HFF-Myc (cell line): ENCODE results near the gene CEP162.
"Not testable (repeated sequence)": the region's sequence is repeated elsewhere in the genome, so short reads cannot be mapped to it uniquely, and the experiment has no call there.

Experiments
- DNase-seq: peaks from one replicate; pipeline ENCODE4 v3.0.0-alpha.2; 2011; ENCODE audit warnings: low read depth; ENCODE audit errors: extremely low read depth
- H3K4me3 ChIP-seq: replicated peaks from 2 replicates; pipeline ENCODE4 v1.5.1; 2011; ENCODE audit warnings: low read depth, mild to moderate bottlenecking, control low read depth, low read length
- TF ChIP-seq, protein P1 (sequence below): IDR thresholded peaks from 2 replicates; pipeline ENCODE4 v1.5.1; 2012; ENCODE audit warnings: mild to moderate bottlenecking, low read depth, low read length, control low read depth; ENCODE audit errors: missing control alignments

CEP162 gene

DNA sequence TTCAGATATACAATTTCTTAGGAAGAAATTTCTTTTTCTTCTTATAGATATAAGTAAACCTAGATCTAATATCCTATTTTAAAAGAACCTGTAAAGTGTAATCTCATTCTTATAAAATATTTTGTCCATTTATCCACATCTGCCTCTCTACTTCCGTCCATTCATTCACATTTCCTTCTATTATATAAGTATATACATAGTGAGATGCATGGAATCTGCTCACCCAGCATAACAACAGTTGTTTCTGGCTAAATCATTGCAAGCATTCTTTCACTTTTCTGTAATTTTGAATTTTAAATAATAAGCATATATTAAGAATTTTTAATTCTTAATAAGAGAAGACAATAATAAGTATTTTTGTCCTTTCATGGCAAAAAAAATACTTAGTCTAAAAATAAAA lies 45.4 kb downstream of the CEP162 start:
- TF ChIP-seq, protein P1, sequence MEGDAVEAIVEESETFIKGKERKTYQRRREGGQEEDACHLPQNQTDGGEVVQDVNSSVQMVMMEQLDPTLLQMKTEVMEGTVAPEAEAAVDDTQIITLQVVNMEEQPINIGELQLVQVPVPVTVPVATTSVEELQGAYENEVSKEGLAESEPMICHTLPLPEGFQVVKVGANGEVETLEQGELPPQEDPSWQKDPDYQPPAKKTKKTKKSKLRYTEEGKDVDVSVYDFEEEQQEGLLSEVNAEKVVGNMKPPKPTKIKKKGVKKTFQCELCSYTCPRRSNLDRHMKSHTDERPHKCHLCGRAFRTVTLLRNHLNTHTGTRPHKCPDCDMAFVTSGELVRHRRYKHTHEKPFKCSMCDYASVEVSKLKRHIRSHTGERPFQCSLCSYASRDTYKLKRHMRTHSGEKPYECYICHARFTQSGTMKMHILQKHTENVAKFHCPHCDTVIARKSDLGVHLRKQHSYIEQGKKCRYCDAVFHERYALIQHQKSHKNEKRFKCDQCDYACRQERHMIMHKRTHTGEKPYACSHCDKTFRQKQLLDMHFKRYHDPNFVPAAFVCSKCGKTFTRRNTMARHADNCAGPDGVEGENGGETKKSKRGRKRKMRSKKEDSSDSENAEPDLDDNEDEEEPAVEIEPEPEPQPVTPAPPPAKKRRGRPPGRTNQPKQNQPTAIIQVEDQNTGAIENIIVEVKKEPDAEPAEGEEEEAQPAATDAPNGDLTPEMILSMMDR: no peak
- no peak for DNase-seq
- no peak overlapping the region for H3K4me3 ChIP-seq

DNA sequence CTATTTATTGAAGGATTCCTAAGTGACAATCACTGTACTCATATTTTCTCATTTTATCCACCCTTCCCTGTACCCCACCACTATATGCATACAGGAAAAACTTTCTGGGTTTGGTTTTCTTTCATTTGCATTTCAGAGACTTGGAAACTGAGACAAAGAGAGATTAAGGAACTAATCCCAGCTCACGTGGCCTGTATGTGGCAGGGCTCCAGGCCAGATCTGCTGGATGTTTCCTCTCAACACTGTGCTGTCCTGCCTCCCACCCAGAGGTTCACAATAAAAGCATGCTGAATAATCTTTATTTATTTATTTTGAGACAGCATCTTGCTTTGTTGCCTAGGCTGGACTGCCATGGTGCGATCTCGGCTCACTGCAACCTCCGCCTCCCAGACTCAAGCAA lies 50.2 kb downstream of the CEP162 start:
- TF ChIP-seq, protein P1: no peak
- DNase-seq: no peak
- H3K4me3 ChIP-seq: no peak overlapping the region

GRCh38 chr6:84172574-84172973 lies 54.9 kb downstream of the CEP162 start:
- no peak for DNase-seq
- TF ChIP-seq, protein P1: no peak
- H3K4me3 ChIP-seq: no peak overlapping the region

- no peak overlapping the region for H3K4me3 ChIP-seq
- TF ChIP-seq, protein P1: no peak
- DNase-seq: no peak
These were observed 55.4 kb downstream of the CEP162 start for GRCh38 chr6:84172080-84172479.

DNA sequence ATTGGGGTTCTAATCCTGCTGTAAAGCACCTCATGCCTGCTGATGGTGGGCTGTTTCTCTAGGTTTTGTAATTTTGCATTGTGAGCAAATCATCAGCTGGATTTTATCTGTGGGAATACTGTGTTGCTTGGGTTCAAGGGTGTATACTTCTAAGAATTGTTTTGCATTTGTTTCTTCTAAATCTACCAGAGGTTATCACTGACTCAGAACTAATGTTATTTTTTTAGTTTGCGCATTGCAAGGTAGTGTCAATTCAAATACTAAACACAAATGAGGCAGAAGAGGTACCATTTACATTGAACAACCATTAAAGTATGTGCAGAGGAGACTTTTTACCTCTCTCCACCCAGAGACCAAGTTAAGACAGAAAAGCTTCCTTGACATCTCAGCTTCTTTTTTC lies 60.0 kb downstream of the CEP162 start:
- no peak overlapping the region for H3K4me3 ChIP-seq
- no peak for DNase-seq
- TF ChIP-seq, protein P1: no peak

GRCh38 chr6:84166395-84166794 lies 61.0 kb downstream of the CEP162 start:
- no peak overlapping the region for H3K4me3 ChIP-seq
- TF ChIP-seq, protein P1: no peak
- no peak for DNase-seq

DNA sequence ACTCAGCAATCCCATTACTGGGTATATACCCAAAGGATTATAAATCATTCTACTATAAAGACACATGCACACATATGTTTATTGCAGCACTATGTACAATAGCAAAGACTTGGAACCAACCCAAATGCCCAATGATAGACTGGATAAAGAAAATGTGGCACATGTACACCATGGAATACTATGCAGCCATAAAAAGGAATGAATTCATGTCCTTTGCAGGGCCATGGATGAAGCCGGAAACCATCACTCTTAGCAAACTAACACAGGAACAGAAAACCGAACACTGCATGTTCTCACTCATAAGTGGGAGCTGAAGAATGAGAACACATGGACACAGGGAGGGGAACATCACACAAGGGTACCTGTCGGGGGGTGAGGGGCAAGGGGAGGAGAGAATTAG lies 63.1 kb downstream of the CEP162 start:
- not testable (repeated sequence) for DNase-seq, H3K4me3 ChIP-seq
